Sigmoid colon (tissue), 7 donors: ENCODE data around the gene MALL. TPM values are rescaled to one million over a fixed set of nuclear protein-coding genes. Genes with fewer than 3 reads are reported as not detected.
"Not testable (repeated sequence)": the region's sequence is repeated elsewhere in the genome, so short reads cannot be mapped to it uniquely, and the experiment has no call there.

ENCODE experiments used
- DNase-seq: peaks from one replicate; pipeline ENCODE4 v3.0.0-alpha.2; 2019
- H3K27ac ChIP-seq, 4 donors: fragments of 200-600 bp; sonication (generic); one replicate each; pipeline ENCODE4 v1.5.1; 2016 to 2019; ENCODE audit warnings: mild to moderate bottlenecking in 1 of 4
- H3K27me3 ChIP-seq, 3 donors: fragments of 200-600 bp; sonication (generic); one replicate each; pipeline ENCODE4 v1.5.1; 2019; ENCODE audit warnings: mild to moderate bottlenecking in 1 of 3
- H3K36me3 ChIP-seq, 4 donors: fragments of 200-600 bp; sonication (generic); one replicate each; pipeline ENCODE4 v1.5.1; 2016 to 2019
- H3K4me1 ChIP-seq, 4 donors: fragments of 200-600 bp; sonication (generic); one replicate each; pipeline ENCODE4 v1.5.1; 2017 to 2019
- H3K4me3 ChIP-seq, 4 donors: fragments of 200-600 bp; sonication (generic); one replicate each; pipeline ENCODE4 v1.5.1; 2017 to 2019; ENCODE audit warnings: mild to moderate bottlenecking in 2 of 4, moderate library complexity in 1 of 4
- H3K9me3 ChIP-seq, 4 donors: fragments of 200-600 bp in 3 of 4; sonication (generic) in 3 of 4; one replicate each; pipeline versions ENCODE4 v1.5.1 to v1.6.1; 2013 to 2019
- WGBS, 2 donors: extraction: QIAGEN DNeasy Blood & Tissue Kit; methylation state at CpG; one replicate each; pipeline ENCODE4 v1.1.7; 2013; 5-methylcytosine and 5-hydroxymethylcytosine counted together
- intact Hi-C: fragments of 100-400 bp; cut with DNase I; formaldehyde crosslinking; loops from one replicate; pipeline ENCODE4 v1.15.1; 2023
- polyA plus RNA-seq, 3 donors: library from polyadenylated mRNA; stranded (reverse); fragments of 200-250 nt; gene quantifications; one replicate each; pipeline ENCODE4 v1.2.3, GENCODE V29; 2013
- small RNA-seq, 3 donors: library from RNA; depleted of rRNA; stranded (forward); fragments of <200 nt; gene quantifications; one replicate each; pipeline ENCODE3, GENCODE V24; 2016
- total RNA-seq, 4 donors: library from RNA; depleted of rRNA; stranded (reverse); fragments of >200 nt; gene quantifications; one replicate each; pipeline ENCODE4 v1.1.0, GENCODE V29; 2016
- donor health status: healthy with polysubstance abuse.
- donor health status: Bipolar disorder and iron deficiency.
- donor health status: healthy.

The MALL gene
- total and polyA plus RNA-seq, 7 donors: 1.5 to 183 (median 14.1) TPM

DNA sequence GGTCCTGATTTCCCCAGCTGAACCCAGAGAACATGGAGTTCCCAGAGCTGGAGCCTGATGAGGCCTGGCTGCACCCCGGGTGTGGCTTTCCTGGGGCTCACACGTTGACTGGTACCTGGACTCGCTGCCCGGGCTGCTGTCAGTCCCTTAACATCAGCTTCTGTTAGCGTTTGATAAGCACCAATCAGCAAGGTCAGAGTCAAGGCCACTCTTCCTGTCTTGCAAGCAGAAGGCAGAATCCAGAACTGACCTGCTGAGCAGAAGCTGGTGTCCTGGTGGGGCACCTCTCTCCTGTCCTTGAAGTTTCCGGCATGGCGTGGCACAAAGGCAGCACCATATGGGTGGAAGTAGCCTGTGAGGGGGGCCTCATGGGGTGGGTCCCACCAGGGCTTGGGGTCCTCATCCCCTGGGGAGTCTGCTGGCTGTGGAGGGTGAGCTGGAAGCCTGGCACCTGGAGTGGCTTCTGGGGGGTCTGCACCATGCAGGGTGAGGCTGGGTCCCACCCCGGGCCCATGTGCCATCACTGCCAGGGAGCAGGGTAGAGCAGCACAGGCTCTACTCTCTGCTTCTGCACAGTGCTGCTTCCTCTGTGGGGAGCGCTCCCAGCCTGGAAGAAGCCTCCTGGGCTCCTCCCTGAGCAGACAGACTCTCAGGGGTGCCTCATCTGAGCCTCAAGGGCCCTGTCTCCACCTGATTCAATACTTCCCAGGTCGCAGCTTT, 73.5 kb downstream of the MALL start:
- H3K9me3 ChIP-seq, H3K36me3 ChIP-seq, intact Hi-C loops, H3K27me3 ChIP-seq, H3K4me3 ChIP-seq, DNase-seq, H3K27ac ChIP-seq, H3K4me1 ChIP-seq: not testable (repeated sequence)
- WGBS, 2 donors: 82 to 93% methylated on average over 1 of the region's 10 CpGs

DNA sequence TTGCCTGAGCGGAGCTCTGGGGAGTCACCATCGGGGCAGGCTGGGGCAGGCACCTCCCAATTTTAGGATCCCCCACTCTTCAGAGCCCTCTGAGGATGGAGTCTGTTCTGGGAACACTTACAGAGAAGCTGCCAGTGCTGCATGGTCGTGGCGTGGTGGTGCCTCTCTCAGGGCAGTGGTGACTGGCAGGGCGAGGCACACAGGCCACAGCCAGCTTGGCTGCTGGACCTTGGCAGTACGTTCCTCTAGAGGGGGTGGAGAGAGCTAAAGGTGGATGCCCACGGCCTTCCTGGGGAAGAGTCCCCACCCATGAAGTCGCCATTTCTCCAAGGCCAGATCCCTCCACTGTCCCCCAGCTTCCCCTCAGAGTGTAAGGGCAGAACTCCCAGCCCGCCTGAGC, 78.3 kb downstream of the MALL start:
- H3K27me3 ChIP-seq, intact Hi-C loops, H3K4me1 ChIP-seq, DNase-seq, H3K27ac ChIP-seq, H3K9me3 ChIP-seq, H3K4me3 ChIP-seq, H3K36me3 ChIP-seq: not testable (repeated sequence)
- WGBS, 2 donors: 74 to 91% methylated on average over 6 of the region's 9 CpGs

DNA sequence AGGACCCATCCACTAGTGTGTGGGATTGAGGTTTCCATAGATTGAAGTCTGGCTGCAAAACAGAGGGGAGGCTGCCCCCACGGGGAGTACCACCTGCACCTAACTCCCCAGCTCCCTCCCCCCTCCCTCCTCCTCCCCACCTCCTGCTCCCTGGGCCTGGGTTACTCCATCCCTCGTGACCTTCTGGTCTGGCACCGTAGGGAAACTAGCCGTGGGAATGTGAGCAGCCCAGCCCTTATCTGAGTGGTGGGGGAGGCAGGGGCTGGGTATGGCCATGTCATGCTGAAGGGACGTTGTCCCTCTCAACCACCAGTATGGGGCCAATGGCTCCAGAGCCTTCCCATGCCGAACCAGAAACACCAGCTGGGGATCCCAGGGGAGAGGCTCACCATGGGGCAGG, 80.2 kb downstream of the MALL start:
- not testable (repeated sequence) for DNase-seq, H3K9me3 ChIP-seq
- no CpG with 5 or more reads among the region's 6 CpGs for WGBS, 2 donors

DNA sequence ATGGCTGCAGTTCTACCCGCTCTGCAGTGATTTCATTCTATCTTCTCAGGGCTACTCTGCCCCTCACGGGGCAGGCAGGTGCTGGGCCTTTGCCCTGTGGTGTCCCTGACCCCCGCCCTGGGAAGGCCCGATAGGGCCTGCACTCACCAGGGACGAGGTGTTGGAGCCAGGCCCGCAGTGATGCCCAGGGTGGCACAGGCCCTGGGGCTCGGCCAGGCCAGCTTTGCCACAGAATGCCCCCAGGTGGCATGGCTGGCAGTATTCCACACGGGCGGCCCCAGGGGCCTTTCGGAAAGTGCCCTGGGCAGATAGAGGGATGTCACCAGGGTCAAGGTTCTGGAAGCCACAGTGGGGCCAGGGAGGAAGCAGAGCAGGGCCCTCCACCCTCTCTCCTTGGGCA, 80.7 kb downstream of the MALL start:
- H3K27ac ChIP-seq, intact Hi-C loops, DNase-seq, H3K27me3 ChIP-seq, H3K36me3 ChIP-seq, H3K9me3 ChIP-seq, H3K4me1 ChIP-seq, H3K4me3 ChIP-seq: not testable (repeated sequence)
- WGBS, 2 donors: 91 to 94% methylated on average over 9 of the region's 10 CpGs

More for the DNA sequence above, 80.2 kb downstream of the MALL start:
- H3K27ac ChIP-seq, H3K27me3 ChIP-seq, H3K4me1 ChIP-seq, H3K36me3 ChIP-seq, H3K4me3 ChIP-seq, intact Hi-C loops: not testable (repeated sequence)

Small RNA genes within 50 kb of the gene (small RNA-seq; reads per million reads assigned to genes)
- gene MIR4267 (0 reads per million in 3 donors), gene MIR4436B1 (0 reads per million in 3 donors)

Other genes with a start within 250 kb of the MALL start
- 1 to 10 TPM; 4.1 to 9.7 (median 5.9) TPM for gene LIMS3, start 217.1 kb downstream of the MALL start, total RNA-seq
- gene LIMS3, start 217.1 kb downstream of the MALL start, polyA plus RNA-seq: 1 to 10 TPM in 1 of 3 donors, under 1 TPM in 1, not detected in 1; 0.29 to 1.4 TPM
- 10 to 100 TPM in 3 of 4 donors, 1 to 10 TPM in 1; 6.1 to 12.5 (median 10.7) TPM for gene NPHP1, start 89.2 kb upstream of the MALL start, total RNA-seq
- 1 to 10 TPM in 2 of 3 donors, under 1 TPM in 1; 0.60 to 2.2 (median 1.2) TPM for gene NPHP1, start 89.2 kb upstream of the MALL start, polyA plus RNA-seq
- 100 to 1,000 TPM in 3 of 4 donors, 10 to 100 TPM in 1; 94.0 to 137 (median 131) TPM for gene MTLN, start 96.7 kb upstream of the MALL start, total RNA-seq
- 100 to 1,000 TPM; 131 to 158 (median 143) TPM for gene MTLN, start 96.7 kb upstream of the MALL start, polyA plus RNA-seq